Retina (tissue), 1 donor: ENCODE data around the gene NRXN2.
"Not testable (repeated sequence)": the region's sequence is repeated elsewhere in the genome, so short reads cannot be mapped to it uniquely, and the experiment has no call there.

ENCODE experiments used
- DNase-seq: peaks from one replicate; pipeline ENCODE4 v3.0.0-alpha.2; 2016

The NRXN2 gene

GRCh38 chr11:64601605-64602465 lies 121.2 kb downstream of the NRXN2 start:
- no peak for DNase-seq

- DNase-seq: no peak
Observed at GRCh38 chr11:64600281-64600992, 122.6 kb downstream of the NRXN2 start.

GRCh38 chr11:64599698-64600211 lies 123.2 kb downstream of the NRXN2 start:
- DNase-seq: no peak

GRCh38 chr11:64598797-64599697 lies 124.0 kb downstream of the NRXN2 start:
- DNase-seq: no peak

DNA sequence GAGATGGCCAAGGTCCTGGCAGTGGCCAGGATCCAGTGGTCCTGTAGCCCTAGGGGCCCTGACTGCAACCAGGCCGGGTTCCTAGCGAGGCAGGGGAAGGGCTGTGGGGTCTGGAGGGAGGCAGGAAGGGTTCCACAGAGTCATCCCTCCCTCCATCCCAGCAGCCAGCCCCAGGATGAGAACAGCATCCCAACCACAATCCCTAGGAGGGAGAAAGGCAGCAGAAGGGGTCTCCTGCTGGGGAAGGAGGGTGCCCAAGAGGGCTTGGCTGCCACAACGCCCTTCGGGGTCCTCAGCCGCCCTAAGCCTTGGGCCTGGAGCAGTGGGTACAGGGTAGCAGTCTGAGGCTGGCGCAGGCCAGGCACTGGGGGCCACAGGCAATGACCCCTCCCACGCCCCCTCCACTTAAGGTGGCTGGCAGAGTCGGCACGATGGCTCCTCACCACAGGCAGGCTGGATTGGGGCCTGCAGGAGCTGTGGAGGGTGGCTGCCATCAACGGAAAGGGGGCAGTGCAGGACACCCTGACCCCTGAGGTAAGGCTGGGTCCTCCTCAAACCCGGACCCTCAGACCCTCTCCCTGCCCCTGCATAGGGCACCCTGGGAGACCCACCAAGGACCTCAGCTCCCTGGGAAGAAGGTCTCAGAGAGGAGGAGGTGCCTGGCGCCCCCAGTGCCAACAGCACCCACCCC lies 124.7 kb downstream of the NRXN2 start:
- no peak for DNase-seq

DNA sequence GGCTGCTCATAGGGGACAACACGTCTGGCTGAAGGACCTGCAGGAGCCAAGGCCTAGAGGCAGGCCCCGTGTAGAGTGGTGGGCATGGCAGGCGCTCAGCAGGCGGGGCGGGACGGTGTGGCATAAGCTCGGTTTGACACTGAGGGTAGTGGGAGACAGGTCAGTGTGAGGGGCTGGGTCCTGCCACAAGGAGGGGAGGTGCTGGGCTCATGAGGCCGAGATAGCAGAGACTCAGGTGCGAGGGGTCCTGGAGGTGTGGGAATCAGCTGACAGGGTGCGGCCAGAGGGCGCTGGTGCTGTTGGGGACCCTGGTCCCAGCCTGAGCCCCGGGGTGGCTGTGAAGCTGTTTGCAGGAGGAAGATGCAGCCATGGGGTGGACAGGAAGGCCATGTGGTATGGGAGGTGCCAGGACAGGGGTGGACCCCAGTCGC lies 125.3 kb downstream of the NRXN2 start:
- no peak for DNase-seq

DNA sequence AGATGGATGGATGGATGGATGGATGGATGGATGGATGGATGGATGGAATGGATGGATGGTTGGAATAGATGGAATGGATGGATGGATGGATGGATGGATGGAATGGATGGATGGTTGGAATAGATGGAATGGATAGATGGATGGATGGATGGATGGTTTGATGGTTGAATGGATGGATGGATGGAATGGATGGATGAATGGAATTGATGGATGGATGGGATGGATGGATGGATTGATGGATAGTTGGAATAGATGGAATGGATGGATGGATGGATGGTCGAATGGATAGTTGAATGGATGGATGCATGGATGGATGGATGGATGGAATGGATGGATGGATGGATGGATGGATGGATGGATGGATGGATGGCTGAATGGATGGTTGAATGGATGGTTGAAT lies 127.1 kb downstream of the NRXN2 start:
- not testable (repeated sequence) for DNase-seq

- DNase-seq: no peak
Observed at GRCh38 chr11:64594159-64594939, 128.6 kb downstream of the NRXN2 start.

DNA sequence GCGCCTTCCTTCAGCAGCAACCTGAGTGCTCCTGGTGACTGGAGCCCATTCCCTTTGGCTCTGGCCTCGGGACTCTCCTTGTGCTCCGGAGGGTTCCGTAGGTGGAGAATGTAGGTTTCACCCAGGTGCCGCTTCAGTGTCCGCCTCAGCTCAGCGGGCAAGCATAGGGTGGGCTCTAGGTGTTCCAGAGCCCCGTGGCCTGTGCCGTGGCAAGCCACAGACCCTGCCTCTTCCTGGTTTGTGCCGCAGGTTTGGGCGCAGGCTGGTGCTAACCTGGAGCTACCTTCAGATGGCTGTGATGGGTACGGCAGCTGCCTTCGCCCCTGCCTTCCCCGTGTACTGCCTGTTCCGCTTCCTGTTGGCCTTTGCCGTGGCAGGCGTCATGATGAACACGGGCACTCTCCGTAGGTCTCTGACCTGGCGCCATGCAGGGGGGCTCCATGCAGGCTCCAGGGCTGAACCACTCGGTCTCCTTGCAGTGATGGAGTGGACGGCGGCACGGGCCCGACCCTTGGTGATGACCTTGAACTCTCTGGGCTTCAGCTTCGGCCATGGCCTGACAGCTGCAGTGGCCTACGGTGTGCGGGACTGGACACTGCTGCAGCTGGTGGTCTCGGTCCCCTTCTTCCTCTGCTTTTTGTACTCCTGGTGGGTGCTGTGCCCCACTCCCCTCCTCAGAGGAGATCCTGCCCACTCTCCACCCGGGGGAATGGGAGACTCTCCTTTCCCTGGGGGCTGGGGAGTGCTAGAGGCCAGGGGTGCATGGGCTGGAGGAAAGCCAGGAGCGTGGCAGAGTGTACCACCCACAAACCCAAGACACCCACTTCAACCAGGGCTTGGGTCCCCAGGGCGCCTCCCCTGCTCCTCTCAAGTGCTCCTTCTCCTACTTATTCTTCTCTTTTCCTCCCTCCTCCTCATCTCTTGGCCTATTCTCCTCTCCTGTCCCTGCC lies 129.6 kb downstream of the NRXN2 start:
- no peak for DNase-seq

DNA sequence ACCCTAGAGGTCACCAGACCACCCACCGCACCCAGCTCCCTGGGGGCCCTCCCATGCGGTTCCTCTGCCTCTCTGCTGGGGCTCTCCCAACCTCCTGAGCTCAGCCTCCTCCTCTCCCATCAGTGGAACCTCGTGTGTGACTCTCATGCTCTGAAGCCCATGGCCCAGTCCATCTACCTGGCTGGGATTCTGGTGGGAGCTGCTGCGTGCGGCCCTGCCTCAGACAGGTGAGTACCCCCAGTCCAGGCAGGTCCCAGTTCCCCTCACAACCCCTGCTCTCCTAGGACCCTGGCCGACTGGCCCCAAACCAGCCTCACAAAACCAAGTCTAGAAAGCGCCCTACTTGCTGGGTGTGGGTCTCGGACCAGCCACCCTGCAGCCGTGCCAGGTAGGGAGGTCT lies 130.3 kb downstream of the NRXN2 start:
- no peak for DNase-seq

GRCh38 chr11:64592234-64592615 lies 130.8 kb downstream of the NRXN2 start:
- DNase-seq: no peak

DNA sequence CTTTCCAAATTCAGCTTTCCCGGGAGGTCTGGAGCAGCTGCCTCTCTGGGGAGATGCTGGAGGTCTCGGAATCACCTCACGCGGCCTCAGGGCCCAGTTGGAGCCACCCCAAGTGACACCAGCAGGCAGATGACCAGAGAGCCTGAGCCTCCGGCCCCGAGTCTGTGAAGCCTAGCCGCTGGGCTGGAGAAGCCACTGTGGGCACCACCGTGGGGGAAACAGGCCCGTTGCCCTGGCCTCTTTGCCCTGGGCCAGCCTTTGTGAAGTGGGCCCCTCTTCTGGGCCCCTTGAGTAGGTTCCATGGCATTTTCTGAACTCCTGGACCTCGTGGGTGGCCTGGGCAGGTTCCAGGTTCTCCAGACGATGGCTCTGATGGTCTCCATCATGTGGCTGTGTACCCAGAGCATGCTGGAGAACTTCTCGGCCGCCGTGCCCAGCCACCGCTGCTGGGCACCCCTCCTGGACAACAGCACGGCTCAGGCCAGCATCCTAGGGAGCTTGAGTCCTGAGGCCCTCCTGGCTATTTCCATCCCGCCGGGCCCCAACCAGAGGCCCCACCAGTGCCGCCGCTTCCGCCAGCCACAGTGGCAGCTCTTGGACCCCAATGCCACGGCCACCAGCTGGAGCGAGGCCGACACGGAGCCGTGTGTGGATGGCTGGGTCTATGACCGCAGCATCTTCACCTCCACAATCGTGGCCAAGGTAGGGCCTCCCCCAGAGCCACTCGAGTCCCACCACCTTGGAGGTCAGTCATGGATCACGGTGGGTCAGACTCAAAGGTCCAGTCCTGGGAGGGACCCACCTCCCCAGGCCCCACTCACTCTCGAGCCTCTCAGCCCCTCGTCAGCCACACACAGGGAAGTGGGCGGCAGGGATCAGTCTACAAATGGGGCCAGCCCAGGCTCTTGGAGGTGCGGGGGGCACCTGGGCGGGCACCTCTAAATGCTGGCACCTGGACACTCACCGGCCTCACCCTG lies 131.5 kb downstream of the NRXN2 start:
- no peak for DNase-seq

GRCh38 chr11:64590763-64591221 lies 132.2 kb downstream of the NRXN2 start, which contains the start of gene SLC22A12:
Gene SLC22A12, plus strand, starts transcription at chr11:64591220. Its CDS starts 337 bp downstream, at chr11:64591557.
- no peak for DNase-seq

DNA sequence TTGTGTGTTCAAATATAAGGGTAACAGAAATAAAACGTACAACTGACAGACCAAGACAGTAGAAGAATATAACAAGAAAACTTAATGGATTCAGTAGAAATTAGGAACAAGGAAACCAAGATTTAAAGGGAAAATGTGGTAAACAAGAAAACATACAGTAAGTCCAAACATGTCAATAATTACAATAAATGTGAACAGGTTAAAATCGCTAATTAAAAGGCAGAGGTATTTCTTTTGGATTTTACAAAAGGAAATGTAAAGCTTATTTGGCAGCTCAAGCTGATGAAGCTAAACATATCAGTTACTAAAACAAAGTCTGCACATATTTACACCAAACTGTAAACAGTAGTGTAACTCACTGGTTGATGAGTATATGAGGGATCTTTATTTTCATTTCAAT lies 134.3 kb downstream of the NRXN2 start:
- no peak for DNase-seq

DNA sequence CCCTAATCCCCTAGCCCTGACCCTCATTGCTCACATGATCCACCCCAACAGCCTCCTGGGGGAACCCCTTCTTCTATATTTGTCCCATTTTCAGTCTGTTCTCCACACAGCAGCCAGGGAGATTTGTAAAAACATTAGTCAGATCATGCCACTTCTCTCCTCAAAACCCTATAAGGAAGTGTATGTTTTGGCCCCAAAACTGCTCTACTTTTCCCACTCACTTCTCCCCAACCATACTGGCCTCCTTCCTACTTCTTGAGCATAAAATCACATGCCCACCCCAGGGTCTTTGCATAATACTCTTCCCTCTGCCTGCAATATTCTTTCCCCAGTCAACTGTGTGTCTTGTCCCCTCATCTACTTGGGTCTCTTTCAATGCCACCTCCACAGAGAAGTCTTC lies 136.6 kb downstream of the NRXN2 start:
- no peak for DNase-seq

DNA sequence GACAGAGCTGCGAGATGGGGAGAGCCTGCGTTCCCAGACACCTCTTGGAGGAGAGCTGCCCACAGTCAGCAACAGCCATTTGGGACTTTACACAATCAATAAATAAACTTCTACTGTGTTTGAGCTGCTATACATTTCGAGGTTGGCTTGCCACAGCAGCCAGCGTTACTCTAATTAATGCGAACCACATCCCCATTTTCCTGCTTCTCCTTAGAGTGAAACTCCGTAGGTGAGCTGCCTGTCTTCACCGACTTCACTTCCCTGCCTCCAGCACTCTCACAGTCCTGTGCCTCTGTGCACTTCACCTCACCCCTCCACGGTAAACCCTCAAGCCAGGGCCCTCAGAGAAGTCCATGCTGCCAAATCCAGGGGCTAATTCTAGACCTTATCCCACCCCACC lies 137.8 kb downstream of the NRXN2 start:
- DNase-seq: no peak

- no peak for DNase-seq
Observed at GRCh38 chr11:64583296-64584262, 139.4 kb downstream of the NRXN2 start.

DNA sequence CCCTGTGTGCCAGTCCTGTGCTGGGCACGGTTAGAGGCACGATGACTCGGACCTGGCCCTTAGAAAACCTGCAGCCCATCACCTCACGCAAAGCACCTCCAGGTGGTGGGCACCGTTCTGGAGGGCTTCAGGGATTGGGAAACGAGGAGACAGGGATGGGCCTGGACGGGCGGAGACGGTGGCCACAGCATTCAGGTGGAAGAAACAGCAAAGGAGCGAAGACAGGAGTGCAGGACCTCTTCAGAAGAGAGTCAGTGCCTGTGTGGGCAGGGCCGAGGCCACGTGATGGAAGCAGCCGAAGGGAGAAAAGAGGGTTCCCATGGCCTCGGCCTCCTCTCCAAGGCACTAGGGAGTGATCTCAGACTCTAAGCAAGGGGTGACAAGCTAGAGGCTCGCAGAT lies 140.1 kb downstream of the NRXN2 start:
- DNase-seq: no peak
